OCI-LY7 (cell line): ENCODE results near the gene MARF1. TPM values are rescaled to one million over a fixed set of nuclear protein-coding genes. Genes with fewer than 3 reads are reported as not detected.

Source experiments
- BruUV-seq: library from RNA; stranded (reverse); fragments of 400-500 nt; replicated peaks from 2 replicates; lab custom pipeline; 2021; lab: Mats Ljungman, UMichigan
- CTCF ChIA-PET: fragments of 300-600 bp; sonication (Branson Sonifier 250); formaldehyde crosslinking; loops from one replicate; lab custom pipeline; 2022; ENCODE audit warnings: antibody characterized with exemption; ENCODE audit not compliant: unreplicated experiment; lab: Charles Lee
- POLR2A ChIA-PET: fragments of 300-600 bp; sonication (Branson Sonifier 250); formaldehyde crosslinking; loops from one replicate; lab custom pipeline; 2022; ENCODE audit warnings: antibody characterized with exemption; lab: Charles Lee
- DNase-seq: peaks from one replicate; pipeline ENCODE4 v3.0.0-alpha.2; 2015; ENCODE audit warnings: low spot score
- H2AFZ ChIP-seq: fragments of 200-600 bp; sonication (generic), shearing (Covaris generic); 2 replicates; pipeline ENCODE4 v1.6.1; 2014; ENCODE audit warnings: mild to moderate bottlenecking, antibody characterized with exemption, low read length, moderate library complexity
- H3K27ac ChIP-seq: fragments of 200-600 bp; sonication (generic); 2 replicates; pipeline ENCODE4 v1.5.1; 2014; ENCODE audit warnings: mixed run types, low read depth, mild to moderate bottlenecking, moderate library complexity, low read length, inconsistent platforms; ENCODE audit not compliant: poor library complexity, severe bottlenecking
- H3K36me3 ChIP-seq: fragments of 200-600 bp; sonication (generic); 2 replicates; pipeline ENCODE4 v1.6.1; 2014; ENCODE audit warnings: mild to moderate bottlenecking, antibody characterized with exemption, low read length, moderate library complexity, mixed read lengths; ENCODE audit not compliant: insufficient read depth
- H3K4me1 ChIP-seq: fragments of 200-600 bp; sonication (generic); 2 replicates; pipeline ENCODE4 v1.5.1; 2014; ENCODE audit warnings: mild to moderate bottlenecking, low read length; ENCODE audit not compliant: insufficient read depth, poor library complexity, severe bottlenecking
- H3K4me2 ChIP-seq: fragments of 200-600 bp; sonication (generic); 2 replicates; pipeline ENCODE4 v1.6.1; 2014; ENCODE audit warnings: mild to moderate bottlenecking, low read length
- H3K4me3 ChIP-seq: fragments of 200-600 bp; sonication (generic); 2 replicates; pipeline ENCODE4 v1.5.1; 2014; ENCODE audit warnings: mild to moderate bottlenecking, low read depth, low read length; ENCODE audit not compliant: poor library complexity, severe bottlenecking
- H3K79me2 ChIP-seq: fragments of 200-600 bp; sonication (generic); 2 replicates; pipeline ENCODE4 v1.6.1; 2016; ENCODE audit warnings: low read depth, mild to moderate bottlenecking, low read length, moderate library complexity, mixed read lengths; ENCODE audit not compliant: insufficient read depth
- H3K9me2 ChIP-seq: fragments of 200-600 bp; sonication (generic); 2 replicates; pipeline ENCODE4 v1.6.1; 2016; ENCODE audit warnings: mild to moderate bottlenecking, low read length, mixed read lengths; ENCODE audit not compliant: insufficient read depth
- H3K9me3 ChIP-seq: fragments of 200-600 bp; sonication (generic); 2 replicates; pipeline ENCODE4 v1.6.1; 2014; ENCODE audit warnings: mild to moderate bottlenecking, mixed run types, low read length, mixed read lengths
- H4K20me1 ChIP-seq: fragments of 200-600 bp; sonication (generic); 2 replicates; pipeline ENCODE4 v1.6.1; 2014; ENCODE audit warnings: mild to moderate bottlenecking, antibody characterized with exemption, low read length, moderate library complexity, mixed read lengths; ENCODE audit not compliant: insufficient read depth
- CTCF ChIP-seq: fragments of 200-600 bp; sonication (generic); conservative IDR thresholded peaks from 2 replicates; pipeline ENCODE4 v1.5.1; 2014; ENCODE audit warnings: mild to moderate bottlenecking, antibody characterized with exemption, low read length, moderate library complexity, mixed read lengths
- EZH2phosphoT487 ChIP-seq: fragments of 200-600 bp; sonication (generic); IDR thresholded peaks from 2 replicates; pipeline ENCODE4 v1.6.1; 2018; ENCODE audit warnings: low read depth, borderline replicate concordance, mild to moderate bottlenecking, mixed run types, antibody characterized with exemption, low read length, moderate library complexity, mixed read lengths
- intact Hi-C: fragments of 100-400 bp; cut with micrococcal nuclease; formaldehyde crosslinking; loops from one replicate; pipeline ENCODE4 v1.10.0; 2022; ENCODE audit not compliant: unreplicated experiment
- total RNA-seq, 2 experiments: library from RNA; depleted of rRNA in 1 of 2; stranded (reverse); fragments of >200 nt in 1 of 2; shearing (Covaris generic) in 1 of 2; gene quantifications; 2 replicates each; pipeline ENCODE4 v1.2.3, GENCODE V29; 2014 to 2022

The MARF1 gene
- total RNA-seq, 2 experiments from 2014 or later, result 20.6 to 71.1 TPM

- Histone ChIP-seq H2AFZ (no peak overlapping the region), H3K4me1 (peaks cover 8% of the 10 kb centered on the region), H3K4me3 (no peak overlapping the region), H3K9me2 (no peaks in the 10 kb centered on the region), H3K27ac (no peak overlapping the region), H3K9me3 (no peaks in the 10 kb centered on the region), H3K36me3 (no peaks in the 10 kb centered on the region), H3K4me2 (no peak overlapping the region), H4K20me1 (no peaks in the 10 kb centered on the region), H3K79me2 (no peaks in the 10 kb centered on the region)
- intact Hi-C loops, result no loop called here
- TF ChIP-seq CTCF (no peak), EZH2phosphoT487 (no peak)
- ChIA-PET POLR2A (no interaction called here), CTCF (no interaction called here)
- DNase-seq, result no peak
- BruUV-seq, result no TSS peak
Measured at GRCh38 chr16:15559176-15559575, 83.8 kb downstream of the MARF1 start.

- Histone ChIP-seq H3K9me2 (no peaks in the 10 kb centered on the region), H3K4me1 (no peaks in the 10 kb centered on the region), H3K9me3 (no peaks in the 10 kb centered on the region), H4K20me1 (no peaks in the 10 kb centered on the region), H3K4me2 (no peak overlapping the region), H3K27ac (no peak overlapping the region), H3K79me2 (no peaks in the 10 kb centered on the region), H3K4me3 (no peak overlapping the region), H3K36me3 (no peaks in the 10 kb centered on the region), H2AFZ (no peak overlapping the region)
- no peak for DNase-seq
- ChIA-PET CTCF (no interaction called here), POLR2A (no interaction called here)
- no TSS peak for BruUV-seq
- TF ChIP-seq EZH2phosphoT487 (no peak), CTCF (no peak)
- intact Hi-C loops, result no loop called here
Measured at GRCh38 chr16:15557258-15557657, 85.7 kb downstream of the MARF1 start.

GRCh38 chr16:15556130-15556529 lies 86.8 kb downstream of the MARF1 start:
- no peak overlapping the region for H3K4me3 ChIP-seq
- H3K36me3 ChIP-seq, result no peaks in the 10 kb centered on the region
- no peaks in the 10 kb centered on the region for H3K9me2 ChIP-seq
- BruUV-seq, result no TSS peak
- POLR2A ChIA-PET, result no interaction called here
- H3K79me2 ChIP-seq, result no peaks in the 10 kb centered on the region
- H4K20me1 ChIP-seq, result no peaks in the 10 kb centered on the region
- no peak for DNase-seq
- H3K4me1 ChIP-seq, result peaks cover 4% of the 10 kb centered on the region
- no peak overlapping the region for H3K27ac ChIP-seq
- TF ChIP-seq EZH2phosphoT487 (no peak), CTCF (no peak)
- H3K9me3 ChIP-seq, result no peaks in the 10 kb centered on the region
- H2AFZ ChIP-seq, result no peak overlapping the region
- CTCF ChIA-PET, result no interaction called here
- H3K4me2 ChIP-seq, result no peak overlapping the region
- intact Hi-C loops, result no loop called here
